ENCODE data around the gene CCDC18.
"Not testable (repeated sequence)": the region's sequence is repeated elsewhere in the genome, so short reads cannot be mapped to it uniquely, and the experiment has no call there.

CCDC18 gene

DNA sequence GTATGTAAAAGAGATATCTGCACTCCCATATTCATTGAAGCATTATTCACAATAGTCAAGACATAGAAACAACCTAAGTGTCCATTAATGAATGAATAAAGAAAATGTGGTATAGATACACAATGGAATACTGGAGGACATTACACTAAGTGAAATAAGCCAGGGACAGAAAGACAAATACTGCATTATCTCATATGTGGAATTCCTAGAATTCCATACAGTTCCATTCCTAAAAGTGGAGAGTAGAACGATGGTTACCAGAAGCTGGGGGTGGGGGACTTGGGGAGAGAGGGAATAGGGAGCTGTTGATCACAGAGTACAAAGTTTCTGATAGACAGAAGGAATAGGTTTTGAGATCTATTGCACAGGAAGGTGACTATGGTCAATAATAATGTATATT is 7.7 kb upstream of the CCDC18 start:
- no peak for DNase-seq

DNA sequence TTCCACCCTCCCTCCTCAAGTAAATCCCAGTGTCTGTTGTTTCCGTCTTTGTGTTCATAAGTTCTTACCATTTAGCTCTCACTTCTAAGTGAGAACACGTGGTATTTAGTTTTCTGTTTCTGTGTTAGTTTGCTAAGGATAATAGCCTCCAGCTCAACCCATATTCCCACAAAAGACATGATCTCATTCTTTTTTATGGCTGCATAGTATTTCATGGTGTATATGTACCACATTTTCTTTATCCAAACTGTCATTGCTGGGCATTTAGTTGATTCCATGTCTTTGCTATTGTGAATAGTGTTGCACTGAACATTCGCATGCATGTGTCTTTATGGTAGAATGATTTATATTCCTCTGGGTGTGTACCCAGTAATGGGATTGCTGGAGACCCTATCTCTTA is 5.9 kb upstream of the CCDC18 start:
- DNase-seq: not testable (repeated sequence)

DNA sequence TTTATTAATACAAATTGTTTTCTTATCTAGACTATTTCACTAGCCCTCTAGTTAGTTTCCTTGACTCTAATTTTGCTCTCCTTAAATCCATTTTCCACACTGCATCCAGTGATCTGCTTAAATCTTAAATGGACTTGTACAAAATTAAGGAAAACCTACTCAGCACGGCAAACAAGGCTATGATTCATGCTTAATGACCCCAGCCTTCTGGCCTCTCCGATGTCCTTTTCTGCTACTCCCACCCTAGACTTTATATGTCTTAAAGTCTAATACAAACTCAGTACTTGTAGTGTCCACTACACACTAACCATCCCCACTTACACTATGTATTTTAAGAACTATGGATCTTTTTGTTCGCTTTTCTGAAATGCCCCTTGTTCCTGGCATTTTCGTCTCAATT is 2.5 kb upstream of the CCDC18 start:
- DNase-seq: no peak

DNA sequence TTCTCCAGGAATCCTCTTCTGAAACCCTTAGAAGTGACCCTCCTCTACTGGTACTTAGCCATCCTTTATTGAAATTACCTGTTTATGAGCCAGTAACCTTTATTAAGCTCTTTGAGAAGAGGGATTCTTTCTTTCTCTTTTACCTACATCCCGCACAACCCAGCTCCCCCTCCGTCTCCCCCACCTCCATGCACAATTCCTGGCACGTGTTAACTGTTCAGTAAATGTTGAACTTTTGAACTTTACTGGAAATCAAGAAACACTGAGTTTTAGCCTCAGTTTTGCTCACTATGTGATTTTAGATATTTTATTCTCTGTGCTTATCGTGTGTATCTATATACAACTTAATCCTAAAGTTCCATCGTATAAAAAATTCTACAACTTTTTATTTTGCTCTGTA is 2.1 kb upstream of the CCDC18 start:
- DNase-seq: no peak

DNA sequence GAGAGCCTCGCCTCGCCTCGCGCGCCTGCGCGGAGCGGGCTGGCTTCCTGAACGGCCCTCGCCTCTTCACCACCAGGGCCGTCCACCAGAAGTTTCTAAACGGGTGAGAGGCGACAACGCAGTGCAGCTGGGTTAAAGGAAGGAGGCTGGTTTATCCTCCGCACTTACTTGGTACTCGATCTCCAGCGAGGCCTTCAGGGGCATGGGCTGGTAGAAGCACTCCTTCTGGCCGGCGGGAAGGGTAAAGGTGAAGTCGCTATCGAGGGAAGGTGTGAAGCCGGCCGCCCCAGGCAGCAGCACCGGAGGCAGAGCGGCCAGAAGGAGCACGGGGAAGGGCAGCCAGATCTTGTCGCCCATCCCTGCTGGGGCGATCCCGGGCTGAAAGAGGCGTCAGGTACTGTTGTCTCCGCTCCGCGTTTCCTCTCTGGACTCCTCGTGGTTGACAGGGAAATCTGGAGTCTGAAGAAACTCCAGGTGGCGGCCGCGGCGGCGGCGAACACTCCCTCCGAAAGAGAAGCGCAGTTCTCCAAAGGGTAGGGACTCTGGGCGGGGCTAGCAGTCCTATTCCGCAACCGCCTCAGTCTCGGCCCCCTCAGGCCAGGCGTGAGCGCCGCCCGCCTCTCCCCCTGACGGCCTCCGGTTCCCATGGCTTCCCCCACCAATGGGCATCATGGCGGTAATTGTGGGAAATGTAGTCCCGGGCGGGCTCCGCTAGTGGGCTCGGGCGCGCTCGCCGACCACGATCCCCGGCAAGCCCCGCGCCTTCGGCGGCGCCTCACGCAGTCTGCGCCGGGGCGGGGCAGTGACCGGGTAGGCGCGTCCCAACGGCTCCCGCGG is 420 bp upstream of the CCDC18 start, which contains the start of gene TMED5:
Gene TMED5 (minus strand): TSS at position 528 of the 837 bp plus-strand sequence. CDS start 171 bp downstream, at position 357.
- DNase-seq: peak; percentile 88

DNA sequence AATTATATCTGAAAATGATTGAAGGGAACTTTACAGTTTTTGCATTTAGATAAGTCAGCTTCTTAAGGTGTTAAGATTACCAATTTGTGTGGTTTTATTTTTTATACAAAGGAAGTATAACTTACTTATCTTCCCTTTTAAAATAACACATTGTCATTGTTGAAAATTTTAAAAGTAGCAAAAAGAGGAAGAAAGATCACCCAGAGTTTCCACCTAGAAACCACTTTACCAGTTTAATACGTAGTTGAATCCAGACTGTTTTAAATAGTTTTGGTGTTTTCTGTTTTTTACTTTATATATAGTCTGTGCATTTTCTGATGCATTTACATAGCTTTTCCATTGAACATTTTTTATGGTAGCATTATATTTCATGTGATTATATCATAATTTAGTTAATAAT is 6.1 kb downstream of the CCDC18 start:
- DNase-seq: no peak

DNA sequence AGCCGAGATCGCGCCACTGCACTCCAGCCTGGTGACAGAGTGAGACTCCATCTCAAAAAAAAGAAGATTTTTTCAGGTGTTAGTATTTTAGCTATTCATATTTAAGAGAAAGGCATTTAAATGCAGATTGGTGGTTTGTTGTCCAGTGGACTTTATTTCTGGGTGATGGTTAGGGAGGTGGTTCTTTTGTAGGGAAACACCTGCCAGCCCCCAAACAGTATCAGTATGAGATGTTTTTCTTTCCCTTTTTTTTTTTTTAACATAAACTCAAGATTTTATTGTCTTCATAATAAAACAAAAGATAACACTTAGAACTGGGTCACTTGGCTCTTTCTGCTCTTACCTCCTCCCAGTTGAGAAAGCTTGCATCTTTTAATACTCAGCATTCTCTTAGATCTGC is 9.9 kb downstream of the CCDC18 start:
- DNase-seq: no peak

DNA sequence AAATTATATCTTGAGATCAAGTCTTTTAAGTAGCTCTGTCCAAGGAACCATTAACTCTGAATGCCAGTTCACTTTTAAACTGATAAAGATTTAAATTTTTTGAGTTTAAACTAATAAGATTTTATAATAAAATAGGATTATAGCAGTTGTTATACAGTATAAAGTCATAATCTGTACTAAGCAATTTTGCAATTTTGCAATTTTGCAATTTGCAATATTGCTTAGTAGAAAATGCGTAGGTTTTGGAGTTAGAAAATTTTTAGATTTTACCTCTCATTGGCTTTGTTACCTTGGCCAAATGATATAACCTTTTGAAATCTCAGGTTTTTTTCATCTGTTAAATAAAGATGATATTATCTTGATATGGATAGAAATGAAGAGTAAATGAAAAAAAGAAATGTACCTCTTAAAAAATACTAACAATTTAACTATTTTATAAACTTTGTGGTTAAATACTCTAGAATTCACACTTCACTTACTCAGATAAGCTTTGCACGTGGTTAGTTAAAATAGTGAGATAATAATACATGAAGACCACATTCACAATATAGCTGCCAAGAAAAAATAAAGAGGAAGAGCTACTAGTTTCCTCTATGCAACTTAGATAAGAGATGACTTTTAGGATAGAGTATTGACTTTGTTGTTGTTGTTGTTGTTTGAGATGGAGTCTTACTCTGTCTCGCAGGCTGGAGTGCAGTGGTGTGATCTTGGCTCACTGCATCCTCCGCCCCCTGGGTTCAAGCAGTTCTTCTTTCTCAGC is 13.9 kb downstream of the CCDC18 start:
- no peak for DNase-seq

DNA sequence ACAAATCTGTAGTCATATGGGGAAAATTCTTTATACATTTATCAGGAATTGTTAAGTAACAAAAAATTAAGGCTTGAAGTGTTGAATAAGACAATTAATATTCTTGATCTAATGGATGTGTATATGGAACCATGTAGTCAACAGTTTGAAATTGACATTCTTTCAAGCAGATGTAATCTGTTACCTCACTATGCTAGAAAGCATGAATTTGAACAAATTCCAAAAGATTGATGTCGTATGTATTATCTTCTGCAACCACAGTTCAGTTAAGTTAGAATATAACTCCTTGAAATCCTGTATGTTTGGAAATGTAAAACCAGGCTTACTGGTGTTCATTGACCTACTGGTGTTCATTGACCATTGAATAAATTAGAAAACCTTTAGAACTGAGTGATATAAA is 16.1 kb downstream of the CCDC18 start:
- no peak for DNase-seq

DNA sequence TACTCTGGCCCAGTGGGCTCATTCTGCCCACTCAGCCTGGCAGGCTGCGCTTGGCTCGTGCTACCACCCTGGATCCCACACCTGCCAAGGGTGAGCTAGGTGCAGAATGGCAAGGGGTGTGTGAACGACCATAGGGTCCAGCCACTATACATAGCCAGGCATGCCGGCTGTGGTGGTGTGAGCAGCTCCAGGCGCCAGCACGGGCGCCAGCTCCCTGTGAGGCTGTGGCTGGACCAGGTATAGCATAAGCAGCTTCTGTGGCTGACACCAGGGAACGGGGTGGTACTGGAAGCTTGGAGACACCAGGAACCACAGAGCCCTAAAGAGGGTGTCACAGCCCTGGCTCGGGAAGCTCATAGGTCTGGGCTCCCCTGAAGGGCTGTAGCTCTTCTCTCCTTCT is 18.6 kb downstream of the CCDC18 start:
- DNase-seq: no peak

DNA sequence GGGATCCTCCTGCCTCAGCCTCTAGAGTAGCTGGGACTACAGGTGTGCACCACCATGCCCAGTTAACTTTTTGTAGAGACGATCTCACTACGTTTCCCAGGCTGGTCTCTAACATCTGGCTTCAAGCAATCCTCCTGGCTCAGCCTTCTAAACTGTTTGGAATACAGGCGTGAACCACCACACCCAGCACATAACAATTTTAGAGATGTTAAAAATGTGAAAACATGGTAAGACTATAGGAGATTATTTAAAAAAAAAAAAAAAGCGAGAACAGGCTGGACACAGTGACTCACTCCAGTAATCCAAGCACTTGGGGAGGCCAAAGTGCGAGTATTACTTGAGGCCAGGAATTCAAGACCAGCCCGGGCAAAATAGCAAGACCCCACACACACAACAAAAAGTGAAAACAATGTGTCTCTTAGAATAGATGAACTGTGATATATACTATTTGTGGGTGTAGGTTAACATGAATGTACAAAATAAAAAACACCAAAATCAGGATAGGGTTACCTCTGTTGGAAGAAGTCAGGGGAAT is 19.6 kb downstream of the CCDC18 start:
- DNase-seq: no peak

DNA sequence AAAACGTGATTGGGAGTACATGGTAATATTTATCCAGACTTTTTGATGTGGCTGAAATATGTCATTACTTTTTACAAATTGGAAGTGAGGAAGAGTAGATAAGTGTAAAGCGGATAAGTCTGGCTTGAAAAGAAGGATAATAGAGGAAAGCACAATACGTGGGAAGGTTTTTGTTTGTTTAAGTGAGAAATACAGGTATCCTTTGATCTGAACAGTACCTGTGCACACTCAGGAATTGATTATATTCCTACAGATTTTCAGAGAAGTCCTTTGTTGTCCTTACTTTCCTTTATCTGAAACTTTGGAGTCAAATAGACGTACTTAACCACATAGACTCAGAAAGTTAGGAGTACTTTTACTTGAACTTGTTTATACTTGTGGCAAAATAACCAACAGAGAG is 20.2 kb downstream of the CCDC18 start:
- DNase-seq: no peak

DNA sequence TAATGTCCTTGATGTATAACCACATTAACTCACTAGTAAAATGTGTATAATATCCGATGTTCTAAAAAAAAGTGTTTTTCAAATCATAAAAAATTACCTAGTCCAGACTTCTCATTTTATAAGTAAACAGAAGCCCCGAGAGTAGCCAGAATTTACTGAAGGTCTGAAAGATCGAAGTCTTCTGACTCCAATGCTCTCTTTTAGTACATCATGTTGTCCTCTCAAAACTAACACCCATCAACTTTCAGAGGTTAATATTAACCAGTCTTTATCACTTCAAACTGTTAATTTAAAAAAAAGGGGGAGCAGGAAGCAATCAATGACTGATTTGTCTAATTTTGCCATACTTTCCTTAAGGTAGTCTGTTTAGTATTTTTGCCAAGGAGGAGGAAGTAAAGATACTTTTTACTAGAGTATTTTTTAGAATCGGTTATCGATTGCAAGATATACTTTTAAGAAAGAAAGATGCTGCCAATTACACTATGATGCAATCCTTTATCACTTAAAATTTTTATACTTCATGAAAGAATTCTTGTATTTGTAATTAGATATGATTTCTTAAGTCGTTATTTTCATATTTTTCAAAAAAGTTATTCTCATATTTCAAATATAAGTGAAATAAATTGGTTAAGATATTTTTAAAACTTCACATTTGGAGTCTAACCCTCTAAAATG is 25.5 kb downstream of the CCDC18 start:
- no peak for DNase-seq

DNA sequence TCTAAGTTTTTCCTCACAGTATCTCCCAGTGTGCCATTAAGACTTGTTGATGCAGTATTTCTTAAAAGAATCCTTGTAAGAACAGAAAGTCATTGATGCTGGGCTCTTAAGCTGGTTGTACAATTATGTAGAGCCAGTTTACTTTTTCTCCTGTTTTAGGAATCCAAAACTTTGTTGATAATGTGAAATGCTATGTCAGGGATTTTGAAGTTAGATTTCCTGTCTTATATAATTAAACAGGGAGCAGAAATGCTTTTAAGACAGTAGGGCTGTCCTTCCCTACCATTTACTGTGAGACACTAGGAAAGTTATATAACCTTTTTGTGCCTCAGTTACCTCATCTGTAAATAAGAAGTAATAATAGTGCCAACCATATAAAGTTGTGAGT is 26.0 kb downstream of the CCDC18 start:
- DNase-seq: no peak

DNA sequence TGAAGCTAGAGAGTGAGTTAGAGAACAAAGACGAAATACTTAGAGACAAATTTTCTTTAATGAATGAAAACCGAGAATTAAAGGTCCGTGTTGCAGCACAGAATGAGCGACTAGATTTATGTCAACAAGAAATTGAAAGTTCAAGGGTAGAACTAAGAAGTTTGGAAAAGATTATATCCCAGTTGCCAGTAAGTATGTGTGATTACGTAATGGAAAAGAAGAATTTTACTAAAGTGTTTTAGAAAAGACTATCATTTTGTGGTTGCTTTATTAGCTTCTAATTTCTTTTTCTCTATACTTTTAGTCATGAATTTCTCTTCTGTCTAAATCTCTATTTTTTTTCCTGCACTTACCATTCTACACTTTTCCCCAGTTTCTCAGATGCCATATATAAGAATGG is 26.7 kb downstream of the CCDC18 start:
- no peak for DNase-seq

DNA sequence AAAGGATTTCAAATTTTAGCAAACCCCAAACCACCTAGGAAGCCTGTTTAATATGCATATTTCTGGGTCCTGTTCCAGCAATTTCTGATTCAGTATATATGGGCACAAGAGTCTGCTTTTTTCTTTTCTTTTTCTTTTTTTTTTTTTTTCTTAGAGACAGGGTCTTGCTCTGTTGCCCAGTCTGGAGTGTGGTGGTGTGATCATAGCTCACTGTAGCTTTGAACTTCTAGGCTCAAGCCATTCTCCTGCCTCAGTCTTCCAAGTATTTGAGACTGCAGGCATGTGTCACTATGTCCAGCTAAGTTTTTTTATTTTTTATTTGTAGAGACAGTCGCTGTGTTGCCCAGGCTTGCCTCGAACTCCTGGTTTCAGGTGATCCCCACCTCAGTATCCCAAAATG is 34.8 kb downstream of the CCDC18 start:
- DNase-seq: no peak

DNA sequence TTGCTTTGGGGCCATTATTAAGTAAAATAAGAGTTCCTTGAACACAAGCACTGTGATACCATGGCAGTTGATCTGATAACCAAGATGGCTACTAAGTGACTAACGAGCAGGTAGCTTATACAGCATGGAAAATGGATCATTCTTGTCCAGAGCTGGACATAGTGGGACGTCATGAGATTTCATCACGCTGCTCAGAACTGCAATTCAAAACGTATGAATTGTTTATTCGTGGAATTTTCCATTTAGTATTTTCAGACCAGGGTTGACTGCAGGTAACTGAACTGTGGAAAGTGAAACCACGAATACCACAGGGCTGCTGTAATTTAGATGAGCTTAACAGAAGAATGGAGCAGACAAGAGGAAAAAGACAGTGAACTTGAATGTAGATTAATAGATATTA is 38.9 kb downstream of the CCDC18 start:
- no peak for DNase-seq

DNA sequence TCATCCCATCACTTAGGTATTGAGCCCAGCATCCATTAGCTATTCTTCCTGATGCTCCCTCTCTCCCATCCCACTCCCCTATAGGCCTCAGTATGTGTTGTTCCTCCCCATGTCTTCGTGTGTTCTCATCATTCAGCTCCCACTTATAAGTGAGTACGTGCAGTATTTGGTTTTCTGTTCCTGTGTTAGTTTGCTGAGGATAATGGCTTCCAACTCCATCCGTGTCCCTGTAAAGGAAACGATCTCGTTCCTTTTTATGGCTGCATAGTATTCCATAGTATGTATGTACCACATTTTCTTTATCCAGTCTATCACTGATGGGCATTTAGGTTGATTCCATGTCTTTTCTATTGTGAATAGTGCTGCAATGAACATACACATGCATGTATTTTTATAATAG is 40.2 kb downstream of the CCDC18 start:
- not testable (repeated sequence) for DNase-seq

DNA sequence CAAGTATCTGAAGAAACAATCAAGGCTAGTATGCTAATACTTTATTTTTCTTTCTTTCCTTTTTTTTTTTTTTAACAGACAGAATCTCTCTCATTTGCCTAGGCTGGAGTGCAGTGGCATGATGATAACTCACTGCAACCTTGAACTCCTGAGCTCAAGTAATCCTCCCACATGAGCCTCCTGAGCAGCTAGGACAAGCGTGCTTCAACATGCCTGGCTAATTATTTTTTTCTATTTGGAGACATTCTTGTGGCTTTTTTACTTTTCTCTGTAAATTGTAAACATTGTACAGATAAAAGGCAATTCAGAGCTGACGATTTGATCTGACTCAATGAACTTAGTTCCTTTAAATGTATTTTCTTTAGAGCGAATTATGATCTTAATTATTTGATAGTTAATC is 41.4 kb downstream of the CCDC18 start:
- no peak for DNase-seq

DNA sequence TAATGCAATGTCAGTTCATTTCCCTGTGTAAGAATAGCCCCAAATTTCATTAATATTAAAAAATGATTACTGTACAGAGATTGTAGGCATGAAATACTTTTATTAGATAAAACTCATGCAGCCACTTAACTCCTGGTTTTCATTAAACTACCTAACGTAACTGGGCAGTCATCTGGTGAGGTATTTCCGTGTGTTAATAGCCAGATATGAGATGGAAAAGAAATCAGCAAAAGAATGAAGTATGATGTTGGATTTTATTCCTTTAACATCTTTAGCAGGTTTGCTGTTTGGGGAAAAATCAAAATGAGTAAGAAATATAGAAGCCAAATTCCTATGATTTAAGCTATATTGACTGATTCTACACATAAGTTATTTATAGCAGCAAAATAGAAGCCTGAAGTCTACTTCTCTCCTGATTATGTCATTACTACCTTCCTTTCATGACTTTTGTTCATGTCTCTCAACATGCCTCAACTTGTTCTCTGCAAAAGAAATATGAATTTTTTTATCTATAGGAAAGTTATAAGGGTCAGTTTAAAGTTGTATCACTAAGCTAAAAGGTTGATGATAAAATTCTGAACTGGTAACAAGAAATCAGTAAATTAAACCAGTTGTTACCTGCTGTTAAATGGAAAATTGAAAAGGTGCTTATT is 42.6 kb downstream of the CCDC18 start:
- no peak for DNase-seq

DNA sequence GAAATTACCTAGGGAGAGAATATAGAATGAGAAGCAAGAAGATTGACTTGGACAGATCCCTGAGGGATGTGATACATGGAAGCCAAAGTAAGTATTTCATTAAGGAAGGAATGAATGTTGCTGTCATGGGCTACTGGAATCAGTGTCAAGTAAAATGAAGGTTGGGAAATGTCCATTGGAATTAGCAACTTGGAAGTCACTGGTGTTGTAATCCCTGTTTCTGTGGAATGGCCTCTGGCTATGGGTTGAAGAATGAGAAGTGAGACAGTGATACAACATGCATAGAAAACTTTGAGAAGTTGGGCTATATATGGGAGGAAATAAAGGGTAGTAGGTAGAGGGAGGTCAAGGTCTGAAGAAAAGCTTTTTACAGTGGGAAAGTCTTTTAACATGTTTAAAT is 54.7 kb downstream of the CCDC18 start:
- no peak for DNase-seq

DNA sequence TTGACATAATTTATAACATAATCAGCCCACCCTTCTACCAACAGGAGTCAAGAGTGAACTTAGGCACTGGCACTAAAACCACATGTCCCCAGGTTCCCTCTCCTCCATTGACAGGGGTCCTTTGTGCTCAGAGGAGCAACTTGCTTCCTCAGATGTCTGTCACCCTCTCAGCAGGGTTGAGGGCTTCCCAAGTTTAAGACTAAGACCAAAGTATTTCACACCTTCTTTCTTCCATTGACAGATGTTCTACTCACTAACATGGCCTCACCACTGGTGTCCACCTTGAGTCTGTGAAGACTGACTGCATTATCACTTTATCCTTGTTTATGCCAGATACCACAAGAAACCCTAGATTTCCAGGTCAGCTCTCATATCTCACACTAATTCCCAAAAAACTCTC is 56.5 kb downstream of the CCDC18 start:
- DNase-seq: no peak

DNA sequence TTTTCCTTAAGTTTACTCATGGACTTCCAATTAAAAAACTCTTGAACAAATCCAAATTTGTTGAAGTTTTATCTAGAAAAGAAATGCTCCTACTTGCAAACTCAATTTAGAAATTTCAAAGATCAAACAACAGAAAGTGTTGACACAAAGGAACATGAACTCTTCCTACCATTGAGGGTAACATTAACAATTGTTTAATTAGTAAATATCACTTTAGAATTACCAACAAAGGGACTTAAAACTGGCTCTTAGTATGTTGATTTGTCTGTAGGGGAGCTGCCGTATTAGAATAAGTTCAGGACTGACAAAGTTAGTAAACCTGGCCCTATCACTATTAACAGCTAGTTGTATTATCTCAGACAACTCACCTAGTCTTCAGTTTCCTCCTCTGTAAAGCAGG is 57.9 kb downstream of the CCDC18 start:
- no peak for DNase-seq

All from NCI-H1417 treated with DMSO at 0.1 percent for 48 hours (cell line).